Measurements from ENCODE around the gene UBN2. TPM values are rescaled to one million over a fixed set of nuclear protein-coding genes. Genes with fewer than 3 reads are reported as not detected.
A peak's percentile ranks its signal among the peaks of the same experiment; 100 is the strongest.

UBN2 gene
- total and polyA plus RNA-seq, 2 of the 13 experiments (the other 11 are each of a cell fraction or from before 2014, with no cell fraction given), result 5.6 to 5.7 TPM

GRCh38 chr7:139340037-139340807, 109.2 kb downstream of the UBN2 start (continued):
- TF ChIP-seq SNAPC4 (CRISPR knock-in tag; IDR thresholded peaks at IDR 0.05) (peak; percentile 61; the same call in 1 of the 2 replicates), RXRB (CRISPR knock-in tag; IDR thresholded peaks at IDR 0.05; ENCODE audit: borderline replicate concordance) (peak; percentile 21; the same call in 1 of the 2 replicates), RORA (CRISPR knock-in tag; IDR thresholded peaks at IDR 0.05) (no peak), TP53 (CRISPR knock-in tag; conservative IDR thresholded peaks at IDR 0.05) (peak; percentile 67; the same call in 1 of the 2 replicates), TGIF2 (CRISPR knock-in tag; IDR thresholded peaks at IDR 0.05) (no peak), ZNF143 (CRISPR knock-in tag; IDR thresholded peaks at IDR 0.05) (peak; percentile 91), SRY (CRISPR knock-in tag; IDR thresholded peaks at IDR 0.05) (peak; percentile 72; the same call in 1 of the 2 replicates), NFKB2 (CRISPR knock-in tag; IDR thresholded peaks at IDR 0.05; ENCODE audit: borderline replicate concordance) (peak; percentile 67), SMC3 (IDR thresholded peaks at IDR 0.05; ENCODE audit: low read length) (peak; percentile 27; the same call in 1 of the 2 replicates), FOSL1 (CRISPR knock-in tag; IDR thresholded peaks at IDR 0.05; ENCODE audit: borderline replicate concordance) (peak; percentile 18), GATAD2A (CRISPR knock-in tag; IDR thresholded peaks at IDR 0.05) (peak; percentile 67), PAF1 (CRISPR knock-in tag; IDR thresholded peaks at IDR 0.05) (0 out of 2 replicates have a peak, but pooled peaks have one; percentile 45), ZNF20 (CRISPR knock-in tag; IDR thresholded peaks at IDR 0.05) (no peak), KIAA2018 (CRISPR knock-in tag; IDR thresholded peaks at IDR 0.05; ENCODE audit: borderline replicate concordance) (no peak)
- TF ChIP-seq, protein P1, sequence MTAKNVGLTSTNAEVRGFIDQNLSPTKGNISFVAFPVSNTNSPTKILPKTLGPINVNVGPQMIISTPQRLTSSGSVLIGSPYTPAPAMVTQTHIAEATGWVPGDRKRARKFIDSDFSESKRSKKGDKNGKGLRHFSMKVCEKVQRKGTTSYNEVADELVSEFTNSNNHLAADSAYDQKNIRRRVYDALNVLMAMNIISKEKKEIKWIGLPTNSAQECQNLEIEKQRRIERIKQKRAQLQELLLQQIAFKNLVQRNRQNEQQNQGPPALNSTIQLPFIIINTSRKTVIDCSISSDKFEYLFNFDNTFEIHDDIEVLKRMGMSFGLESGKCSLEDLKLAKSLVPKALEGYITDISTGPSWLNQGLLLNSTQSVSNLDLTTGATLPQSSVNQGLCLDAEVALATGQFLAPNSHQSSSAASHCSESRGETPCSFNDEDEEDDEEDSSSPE (CRISPR knock-in tag; IDR thresholded peaks at IDR 0.05), result peak; percentile 86
